Adrenal gland (tissue), 12 donors: Measurements from ENCODE around the gene ADAT3. TPM values are rescaled to one million over a fixed set of nuclear protein-coding genes. Genes with fewer than 3 reads are reported as not detected.

Experiments used
- DNase-seq, 7 donors: peaks; one replicate each; pipeline ENCODE4 v3.0.0-alpha.2; 2019 to 2020
- H3K27ac ChIP-seq, 5 donors: fragments of 200-600 bp; sonication (generic) in 4 of 5; 1 replicate in 3 of 5; 2 replicates in 2 of 5; pipeline versions ENCODE4 v1.5.1 to v1.8.0; 2016 to 2020; ENCODE audit warnings: mild to moderate bottlenecking in 1 of 5
- H3K27me3 ChIP-seq: fragments of 200-600 bp; 2 replicates; pipeline ENCODE4 v1.8.0; 2021
- H3K36me3 ChIP-seq, 2 donors: fragments of 200-600 bp; replicated peaks in 1 of 2; 1 replicate in 1 of 2; 2 replicates in 1 of 2; pipeline versions ENCODE4 v1.5.1 to v1.8.0; 2018 to 2022
- H3K4me1 ChIP-seq, 2 donors: fragments of 200-600 bp; replicated peaks in 1 of 2; 1 replicate in 1 of 2; 2 replicates in 1 of 2; pipeline versions ENCODE4 v1.5.1 to v1.8.0; 2018 to 2021
- H3K4me3 ChIP-seq, 4 donors: fragments of 200-600 bp; sonication (generic) in 3 of 4; one replicate each; pipeline ENCODE4 v1.5.1; 2016 to 2018
- H3K9me3 ChIP-seq, 3 donors: fragments of 200-600 bp; sonication (generic) in 1 of 3; replicated peaks in 1 of 3; 1 replicate in 2 of 3; 2 replicates in 1 of 3; pipeline versions ENCODE4 v1.5.1 to v1.8.0; 2016 to 2021
- POLR2A ChIP-seq, 2 donors: fragments of 450-650 bp; IDR thresholded peaks; one replicate each; pipeline ENCODE4 v1.6.1; 2017; ENCODE audit warnings: antibody characterized with exemption in 2 of 2, mild to moderate bottlenecking in 2 of 2, moderate library complexity in 1 of 2
- WGBS, 4 donors: extraction: QIAGEN DNeasy Blood & Tissue Kit in 2 of 4; methylation state at CpG; one replicate each; pipeline versions ENCODE4 v1.1.5 to v1.1.7; 2013 to 2017; 5-methylcytosine and 5-hydroxymethylcytosine counted together
- intact Hi-C, 2 donors: fragments of 100-400 bp; cut with DNase I; formaldehyde crosslinking; loops; one replicate each; pipeline versions ENCODE4 v1.14.1 to v1.15.0; 2022 to 2023
- polyA plus RNA-seq, 3 donors: library from polyadenylated mRNA; stranded (reverse); fragments of 200-250 nt in 2 of 3; fragments of 350-450 nt in 1 of 3; fragmentation: Illumina TruSeq in 1 of 3; extraction: RNeasy Lipid Tissue Mini Kit (QIAGEN cat#74804) in 1 of 3; gene quantifications; one replicate each; pipeline ENCODE4 v1.2.3, GENCODE V29; 2013 to 2014
- total RNA-seq, 9 donors: library from RNA; depleted of rRNA in 4 of 9; stranded (reverse); fragments of >200 nt in 4 of 9; fragments of 120-200 nt in 1 of 9; fragmentation: NEBNext Ultra II Directional in 1 of 9; extraction: Animal tissue kit (Norgen Biotek cat#: 25700) in 1 of 9; gene quantifications; one replicate each; pipeline versions ENCODE4 v1.1.0 to v1.2.4, GENCODE V29; 2013 to 2023
- TF ChIP-seq, protein P1 (sequence below), 6 experiments: fragments of 450-650 bp in 4 of 6; fragments of 200-600 bp in 2 of 6; sonication (generic) in 1 of 6; IDR thresholded peaks; 1 replicate in 5 of 6; 2 replicates in 1 of 6; pipeline versions ENCODE4 v1.5.1 to v1.8.0; 2016 to 2021; ENCODE audit warnings: antibody characterized with exemption in 6 of 6, mild to moderate bottlenecking in 2 of 6, moderate library complexity in 1 of 6
- donor health status: healthy with polysubstance abuse.
- donor health status: Bipolar disorder and iron deficiency.
- donor health status: DM: yes; HTN: yes; CAD: no.
- donor health status: DM: no; HTN: no; CAD: no.
- donor health status: DM: no; HTN: no; CAD: no.
- donor health status: DM: yes; HTN: yes; CAD: no.

ADAT3 gene
- total and polyA plus RNA-seq, 12 donors = 1.7 to 29.6 (median 8.3) TPM; not detected in 1

DNA sequence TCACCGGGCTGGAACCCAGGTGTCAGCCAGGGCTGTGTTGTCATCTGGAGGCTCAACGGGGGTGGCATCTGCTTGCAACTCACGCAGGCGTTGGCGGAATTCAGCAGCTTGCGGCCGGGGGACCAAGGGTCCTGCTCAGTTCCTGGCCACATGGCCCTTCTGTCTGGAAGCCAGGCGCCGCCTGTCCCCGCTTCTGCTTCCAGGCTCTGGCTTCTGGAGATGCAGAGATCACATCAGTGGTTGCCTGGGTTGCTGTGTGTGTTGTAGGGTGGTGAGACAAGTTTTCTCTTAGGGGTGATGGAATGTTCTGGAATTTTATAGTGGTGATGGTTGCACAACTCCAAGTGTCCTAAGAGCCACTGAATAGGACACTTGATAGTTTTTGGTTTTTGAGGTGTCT, 5.0 kb downstream of the ADAT3 start:
- TF ChIP-seq POLR2A (IDR thresholded peaks at IDR 0.05) = no peak
- Histone ChIP-seq H3K4me3 (no peak overlapping the region), H3K9me3 (no peaks in the 10 kb centered on the region), H3K4me1 (peaks cover 6 to 25% of the 10 kb centered on the region in 2 donors), H3K36me3 (peaks cover 0 to 22% of the 10 kb centered on the region in 2 donors), H3K27me3 (no peaks in the 10 kb centered on the region), H3K27ac (no peak overlapping the region)
- intact Hi-C loops = no loop called here
- WGBS, 4 donors = 91 to 97% (median 93%) methylated on average over 6 to 10 of the region's 10 CpGs
- DNase-seq = no peak

DNA sequence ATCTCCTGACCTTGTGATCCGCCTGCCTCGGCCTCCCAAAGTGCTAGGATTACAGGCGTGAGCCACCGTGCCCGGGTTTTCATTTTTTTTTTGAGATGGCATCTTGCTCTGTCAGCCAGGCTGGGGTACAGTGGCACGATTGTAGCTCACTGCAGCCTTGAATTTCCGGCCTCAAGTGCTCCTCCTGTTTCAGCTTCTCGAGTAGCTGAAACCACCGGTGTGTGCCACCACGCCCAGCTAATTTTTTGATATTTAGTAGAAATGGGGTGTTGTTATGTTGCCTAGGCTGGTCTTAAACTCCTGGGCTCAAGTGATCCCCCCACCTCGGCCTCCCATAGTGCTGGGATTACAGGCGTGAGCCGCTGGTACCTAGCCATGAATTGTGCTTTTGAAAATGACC, 5.9 kb downstream of the ADAT3 start:
- no peak overlapping the region for H3K27ac ChIP-seq
- no peaks in the 10 kb centered on the region for H3K9me3 ChIP-seq
- no peak overlapping the region for H3K4me3 ChIP-seq
- H3K4me1 ChIP-seq = peaks cover 6 to 21% of the 10 kb centered on the region in 2 donors
- H3K36me3 ChIP-seq = peaks cover 0 to 23% of the 10 kb centered on the region in 2 donors
- 89 to 97% (median 91%) methylated on average over 12 to 13 of the region's 13 CpGs for WGBS, 4 donors
- no peaks in the 10 kb centered on the region for H3K27me3 ChIP-seq
- intact Hi-C loops = no loop called here
- no peak for DNase-seq
- TF ChIP-seq POLR2A (IDR thresholded peaks at IDR 0.05) = no peak
- TF ChIP-seq, protein P1, sequence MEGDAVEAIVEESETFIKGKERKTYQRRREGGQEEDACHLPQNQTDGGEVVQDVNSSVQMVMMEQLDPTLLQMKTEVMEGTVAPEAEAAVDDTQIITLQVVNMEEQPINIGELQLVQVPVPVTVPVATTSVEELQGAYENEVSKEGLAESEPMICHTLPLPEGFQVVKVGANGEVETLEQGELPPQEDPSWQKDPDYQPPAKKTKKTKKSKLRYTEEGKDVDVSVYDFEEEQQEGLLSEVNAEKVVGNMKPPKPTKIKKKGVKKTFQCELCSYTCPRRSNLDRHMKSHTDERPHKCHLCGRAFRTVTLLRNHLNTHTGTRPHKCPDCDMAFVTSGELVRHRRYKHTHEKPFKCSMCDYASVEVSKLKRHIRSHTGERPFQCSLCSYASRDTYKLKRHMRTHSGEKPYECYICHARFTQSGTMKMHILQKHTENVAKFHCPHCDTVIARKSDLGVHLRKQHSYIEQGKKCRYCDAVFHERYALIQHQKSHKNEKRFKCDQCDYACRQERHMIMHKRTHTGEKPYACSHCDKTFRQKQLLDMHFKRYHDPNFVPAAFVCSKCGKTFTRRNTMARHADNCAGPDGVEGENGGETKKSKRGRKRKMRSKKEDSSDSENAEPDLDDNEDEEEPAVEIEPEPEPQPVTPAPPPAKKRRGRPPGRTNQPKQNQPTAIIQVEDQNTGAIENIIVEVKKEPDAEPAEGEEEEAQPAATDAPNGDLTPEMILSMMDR (IDR thresholded peaks at IDR 0.05) = no peak

DNA sequence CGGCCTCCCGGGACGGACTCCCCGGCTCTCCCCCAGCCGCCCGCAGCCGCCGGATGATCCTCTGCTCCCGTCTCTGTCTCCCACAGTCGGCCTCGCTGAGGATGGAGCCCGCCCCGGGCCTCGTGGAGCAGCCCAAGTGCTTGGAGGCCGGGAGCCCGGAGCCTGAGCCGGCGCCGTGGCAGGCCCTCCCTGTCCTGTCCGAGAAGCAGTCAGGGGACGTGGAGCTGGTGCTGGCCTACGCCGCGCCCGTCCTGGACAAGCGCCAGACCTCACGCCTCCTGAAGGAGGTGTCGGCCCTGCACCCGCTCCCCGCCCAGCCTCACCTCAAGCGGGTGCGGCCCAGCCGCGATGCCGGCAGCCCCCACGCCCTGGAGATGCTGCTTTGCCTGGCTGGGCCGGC, 6.8 kb downstream of the ADAT3 start:
- intact Hi-C loops = no loop called here
- Histone ChIP-seq H3K36me3 (peaks cover 0 to 23% of the 10 kb centered on the region in 2 donors), H3K4me1 (peaks cover 6 to 17% of the 10 kb centered on the region in 2 donors), H3K4me3 (no peak overlapping the region), H3K27ac (no peak overlapping the region), H3K9me3 (no peaks in the 10 kb centered on the region), H3K27me3 (no peaks in the 10 kb centered on the region)
- no peak for TF ChIP-seq POLR2A (IDR thresholded peaks at IDR 0.05)
- TF ChIP-seq, protein P1 (IDR thresholded peaks at IDR 0.05) = no peak
- WGBS, 4 donors = 93 to 99% (median 96%) methylated on average over 8 to 37 of the region's 37 CpGs
- no peak for DNase-seq

DNA sequence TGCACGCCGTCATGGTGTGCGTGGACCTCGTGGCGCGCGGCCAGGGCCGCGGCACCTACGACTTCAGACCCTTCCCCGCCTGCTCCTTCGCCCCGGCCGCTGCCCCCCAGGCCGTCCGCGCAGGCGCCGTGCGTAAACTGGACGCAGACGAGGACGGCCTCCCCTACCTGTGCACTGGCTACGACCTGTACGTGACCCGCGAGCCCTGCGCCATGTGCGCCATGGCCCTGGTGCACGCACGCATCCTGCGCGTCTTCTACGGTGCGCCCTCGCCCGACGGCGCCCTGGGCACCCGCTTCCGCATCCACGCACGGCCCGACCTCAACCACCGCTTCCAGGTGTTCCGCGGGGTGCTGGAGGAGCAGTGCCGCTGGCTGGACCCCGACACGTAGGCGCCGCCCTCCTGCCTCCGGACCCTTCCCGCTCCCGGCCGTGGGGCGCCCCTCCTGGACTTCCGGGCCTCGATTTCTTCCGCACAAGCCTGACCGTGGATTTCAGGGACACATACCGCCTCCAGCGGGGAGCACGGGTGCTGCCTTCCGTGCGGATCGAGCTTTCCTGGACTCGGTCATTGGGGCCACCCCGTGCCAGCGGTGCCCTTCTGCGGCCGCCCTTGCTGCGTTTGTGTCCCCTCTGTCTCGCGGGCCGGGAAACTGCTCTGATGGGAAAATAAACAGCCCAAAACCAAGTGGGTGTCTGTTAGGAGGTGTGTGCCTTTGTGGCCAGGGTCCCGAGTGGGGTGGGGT, 7.7 kb downstream of the ADAT3 start:
- intact Hi-C loops = no loop called here
- Histone ChIP-seq H3K36me3 (peaks cover 0 to 28% of the 10 kb centered on the region in 2 donors), H3K4me1 (peaks cover 0 to 10% of the 10 kb centered on the region in 2 donors), H3K27me3 (no peaks in the 10 kb centered on the region), H3K27ac (no peak overlapping the region), H3K4me3 (no peak overlapping the region), H3K9me3 (no peaks in the 10 kb centered on the region)
- no peak for TF ChIP-seq POLR2A (IDR thresholded peaks at IDR 0.05)
- TF ChIP-seq, protein P1 (IDR thresholded peaks at IDR 0.05) = no peak
- 96 to 98% (median 97%) methylated on average over 60 to 77 of the region's 77 CpGs for WGBS, 4 donors
- no peak for DNase-seq
